Mucosa of gallbladder (tissue), 1 donor: ENCODE results near the gene SAMD9. TPM values are rescaled to one million over a fixed set of nuclear protein-coding genes. Genes with fewer than 3 reads are reported as not detected.

Source experiments
- total RNA-seq: library from RNA; stranded (reverse); gene quantifications from one replicate; pipeline ENCODE4 v1.2.1, GENCODE V29; 2021
- donor health status: DM: no; HTN: no; CAD: no.

The SAMD9 gene
- total RNA-seq, 1 donor from 2014 or later, result 12.8 TPM

Other genes with a start within 250 kb of the SAMD9 start
- gene SAMD9L, start 30.4 kb upstream of the SAMD9 start, total RNA-seq, result 6.4 TPM
- 1.2 TPM for gene HEPACAM2, start 108.5 kb upstream of the SAMD9 start, total RNA-seq
- gene VPS50, start 114.4 kb upstream of the SAMD9 start, total RNA-seq, result 21.0 TPM